Natural killer cell (primary cell): ENCODE results near the gene CASP1. TPM values are rescaled to one million over a fixed set of nuclear protein-coding genes. Genes with fewer than 3 reads are reported as not detected.
"Not testable (repeated sequence)": the region's sequence is repeated elsewhere in the genome, so short reads cannot be mapped to it uniquely, and the experiment has no call there.

Source experiments
- ATAC-seq, 3 donors: fragments of 150-1000 bp in 2 of 3; fragments of 200-7000 bp in 1 of 3; cut with Tn5 transposase; 1 replicate in 1 of 3; 2 replicates in 2 of 3; pipeline ENCODE4 v1.10.0; 2021; ENCODE audit warnings: mild to moderate bottlenecking in 2 of 3, moderate library complexity in 2 of 3
- DNase-seq, 2 donors: peaks; one replicate each; pipeline versions ENCODE4 v3.0.0 to v3.0.0-alpha.2; 2013 to 2021; ENCODE audit warnings: mixed read lengths in 1 of 2
- H3K27ac ChIP-seq: one replicate; pipeline ENCODE4 v1.5.1; 2013; ENCODE audit warnings: mild to moderate bottlenecking, low read length
- H3K27me3 ChIP-seq: one replicate; pipeline ENCODE4 v1.6.1; 2013; ENCODE audit warnings: low read length; ENCODE audit not compliant: control insufficient read depth, insufficient read depth
- H3K36me3 ChIP-seq: one replicate; pipeline ENCODE4 v1.6.1; 2013; ENCODE audit warnings: low read length; ENCODE audit not compliant: control insufficient read depth, insufficient read depth
- H3K4me1 ChIP-seq: one replicate; pipeline ENCODE4 v1.6.1; 2013; ENCODE audit warnings: low read length; ENCODE audit not compliant: control insufficient read depth, insufficient read depth
- H3K4me3 ChIP-seq: one replicate; pipeline ENCODE4 v1.5.1; 2013; ENCODE audit warnings: low read length
- H3K9me3 ChIP-seq: one replicate; pipeline ENCODE4 v1.6.1; 2013; ENCODE audit warnings: low read length; ENCODE audit not compliant: control insufficient read depth, insufficient read depth
- H3K27ac Mint-ChIP-seq, 2 donors: one replicate each; pipeline ENCODE4 v1.8.0; 2022; ENCODE audit warnings: mild to moderate bottlenecking in 2 of 2, mixed read lengths in 2 of 2, moderate library complexity in 1 of 2
- H3K27me3 Mint-ChIP-seq, 2 donors: one replicate each; pipeline ENCODE4 v1.8.0; 2022; ENCODE audit warnings: low read depth in 2 of 2, mixed read lengths in 2 of 2
- H3K36me3 Mint-ChIP-seq: one replicate; pipeline ENCODE4 v1.8.0; 2022; ENCODE audit warnings: mixed read lengths
- H3K4me1 Mint-ChIP-seq, 2 donors: one replicate each; pipeline ENCODE4 v1.8.0; 2022; ENCODE audit warnings: mixed read lengths in 2 of 2
- H3K4me3 Mint-ChIP-seq: one replicate; pipeline ENCODE4 v1.8.0; 2022; ENCODE audit warnings: mild to moderate bottlenecking, moderate library complexity, mixed read lengths
- H3K9me3 Mint-ChIP-seq, 2 donors: one replicate each; pipeline ENCODE4 v1.8.0; 2022; ENCODE audit warnings: mixed read lengths in 2 of 2
- CTCF ChIP-seq: fragments of 200-600 bp; IDR thresholded peaks from one replicate; pipeline ENCODE4 v1.8.0; 2022; ENCODE audit warnings: antibody characterized with exemption
- WGBS: methylation state at CpG from one replicate; pipeline ENCODE4 v1.1.7; 2013; ENCODE audit warnings: missing lambda C conversion rate; ENCODE audit not compliant: insufficient coverage; 5-methylcytosine and 5-hydroxymethylcytosine counted together
- intact Hi-C: fragments of 100-400 bp; cut with micrococcal nuclease; formaldehyde crosslinking; loops from one replicate; pipeline ENCODE4 v1.14.2; 2022
- total RNA-seq, 4 donors: library from RNA; stranded (reverse); fragments of 120-200 nt in 1 of 4; gene quantifications; one replicate each; pipeline versions ENCODE4 v1.2.3 to v1.2.4, GENCODE V29; 2013 to 2022

The CASP1 gene
- total RNA-seq, 3 donors from 2014 or later (not counting 1 experiment from before 2014, with no cell fraction given) = 89.3 to 117 (median 93.8) TPM

- Mint-ChIP-seq H3K27ac (no peak overlapping the region), H3K27me3 (peaks cover 0 to 9% of the 10 kb centered on the region in 2 donors), H3K4me3 (peak overlapping the region; percentile 10), H3K36me3 (no peaks in the 10 kb centered on the region), H3K4me1 (peaks cover 6% of the 10 kb centered on the region in 2 donors), H3K9me3 (no peaks in the 10 kb centered on the region)
- Histone ChIP-seq H3K4me1 (no peaks in the 10 kb centered on the region), H3K4me3 (no peak overlapping the region), H3K9me3 (no peaks in the 10 kb centered on the region), H3K36me3 (no peaks in the 10 kb centered on the region), H3K27ac (no peak overlapping the region), H3K27me3 (no peaks in the 10 kb centered on the region)
- intact Hi-C loops = no loop called here
- ATAC-seq = no peak
- peak in 1 of 2 donors; percentile 51 for DNase-seq
- TF ChIP-seq CTCF = no peak
- WGBS = 83% methylated on average over 2 of the region's 4 CpGs
Observed at GRCh38 chr11:105071089-105071732, 36.3 kb upstream of the CASP1 start.

GRCh38 chr11:105070306-105070705 is 35.4 kb upstream of the CASP1 start:
- Histone ChIP-seq H3K9me3 (no peaks in the 10 kb centered on the region), H3K27me3 (no peaks in the 10 kb centered on the region), H3K27ac (no peak overlapping the region), H3K4me3 (no peak overlapping the region), H3K36me3 (no peaks in the 10 kb centered on the region), H3K4me1 (no peaks in the 10 kb centered on the region)
- no peak for TF ChIP-seq CTCF
- Mint-ChIP-seq H3K36me3 (no peaks in the 10 kb centered on the region), H3K9me3 (no peaks in the 10 kb centered on the region), H3K27ac (no peak overlapping the region), H3K4me3 (no peak overlapping the region), H3K4me1 (peaks cover 6% of the 10 kb centered on the region in 2 donors), H3K27me3 (peaks cover 3 to 9% of the 10 kb centered on the region in 2 donors)
- intact Hi-C loops = no loop called here
- 88% methylated on average over 4 of the region's 4 CpGs for WGBS
- ATAC-seq (peak in 1 of 3 donors; percentile 28), DNase-seq (peak in 1 of 2 donors; percentile 32)

GRCh38 chr11:105069749-105070148 is 34.8 kb upstream of the CASP1 start:
- H3K9me3 ChIP-seq, ATAC-seq, intact Hi-C loops, H3K4me3 Mint-ChIP-seq, H3K4me1 Mint-ChIP-seq, H3K36me3 Mint-ChIP-seq, H3K27me3 Mint-ChIP-seq, DNase-seq, H3K36me3 ChIP-seq, H3K27ac ChIP-seq, H3K9me3 Mint-ChIP-seq, H3K27me3 ChIP-seq, H3K4me3 ChIP-seq, H3K27ac Mint-ChIP-seq, H3K4me1 ChIP-seq: not testable (repeated sequence)
- no CpG with 5 or more reads among the region's 2 CpGs for WGBS

- H3K36me3 ChIP-seq = not testable (repeated sequence)
- WGBS = 82% methylated on average over 8 of the region's 9 CpGs
Observed at GRCh38 chr11:105063245-105063941, 28.4 kb upstream of the CASP1 start.

More at GRCh38 chr11:105063245-105063941, 28.4 kb upstream of the CASP1 start:
- H3K9me3 Mint-ChIP-seq, ATAC-seq, H3K4me3 Mint-ChIP-seq, H3K27me3 Mint-ChIP-seq, H3K27ac Mint-ChIP-seq, H3K9me3 ChIP-seq, DNase-seq, H3K27me3 ChIP-seq, H3K27ac ChIP-seq, intact Hi-C loops, H3K4me3 ChIP-seq, H3K4me1 Mint-ChIP-seq, H3K4me1 ChIP-seq, H3K36me3 Mint-ChIP-seq: not testable (repeated sequence)
